ENCODE results near the gene IMMP2L. TPM values are rescaled to one million over a fixed set of nuclear protein-coding genes. Genes with fewer than 3 reads are reported as not detected.
A peak's percentile ranks its signal among the peaks of the same experiment; 100 is the strongest.
"Not testable (repeated sequence)": the region's sequence is repeated elsewhere in the genome, so short reads cannot be mapped to it uniquely, and the experiment has no call there.

Gene IMMP2L
- 10 to 100 TPM; 10.9 to 12.7 TPM for total RNA-seq

GRCh38 chr7:111561904-111562732 lies at the start of gene IMMP2L:
Gene IMMP2L (minus strand): TSS chr7:111562492.
- H3K4me3 Mint-ChIP-seq, result peak within 1 kb of the TSS; percentile 87
- DNase-seq (ENCODE audit: low spot score) (peak; percentile 91), ATAC-seq (peak; percentile 97 to 99)
- H3K36me3 Mint-ChIP-seq, result peaks cover 6% of the 10 kb centered on the region
- peaks cover 8 to 23% of the 10 kb centered on the region in 2 donors for H3K4me1 Mint-ChIP-seq (ENCODE audit: low read depth in 2 of 2)
- H3K27me3 Mint-ChIP-seq, result peaks cover 0 to 4% of the 10 kb centered on the region in 2 donors
- H3K27ac Mint-ChIP-seq, result peak within 1 kb of the TSS; percentile 46 to 78
- H3K9me3 Mint-ChIP-seq, result no peaks in the 10 kb centered on the region

- H3K4me3 Mint-ChIP-seq; H3K27ac Mint-ChIP-seq; H3K36me3 Mint-ChIP-seq; H3K4me1 Mint-ChIP-seq (ENCODE audit: low read depth in 2 of 2); ATAC-seq; H3K27me3 Mint-ChIP-seq; DNase-seq (ENCODE audit: low spot score); H3K9me3 Mint-ChIP-seq: not testable (repeated sequence)
Measured at GRCh38 chr7:111609483-111610254, 47.4 kb upstream of the IMMP2L start.

GRCh38 chr7:111607621-111608020 lies 45.3 kb upstream of the IMMP2L start:
- ATAC-seq (no peak), DNase-seq (ENCODE audit: low spot score) (no peak)
- no peaks in the 10 kb centered on the region for H3K36me3 Mint-ChIP-seq
- H3K9me3 Mint-ChIP-seq, result peaks cover 2% of the 10 kb centered on the region
- H3K4me1 Mint-ChIP-seq (ENCODE audit: low read depth in 2 of 2), result no peaks in the 10 kb centered on the region
- H3K27ac Mint-ChIP-seq, result no peak overlapping the region
- H3K27me3 Mint-ChIP-seq, result peaks cover 0 to 7% of the 10 kb centered on the region in 2 donors
- no peak overlapping the region for H3K4me3 Mint-ChIP-seq

- no peaks in the 10 kb centered on the region for H3K36me3 Mint-ChIP-seq
- H3K4me3 Mint-ChIP-seq, result no peak overlapping the region
- DNase-seq (ENCODE audit: low spot score), result no peak
- H3K27me3 Mint-ChIP-seq, result peaks cover 0 to 7% of the 10 kb centered on the region in 2 donors
- H3K27ac Mint-ChIP-seq, result no peak overlapping the region
- ATAC-seq, result no peak
- no peaks in the 10 kb centered on the region for H3K4me1 Mint-ChIP-seq (ENCODE audit: low read depth in 2 of 2)
- H3K9me3 Mint-ChIP-seq, result peaks cover 2% of the 10 kb centered on the region
Measured at GRCh38 chr7:111605246-111605645, 43.0 kb upstream of the IMMP2L start.

- Mint-ChIP-seq H3K4me1 (ENCODE audit: low read depth in 2 of 2) (no peaks in the 10 kb centered on the region), H3K4me3 (no peak overlapping the region), H3K9me3 (peaks cover 8% of the 10 kb centered on the region), H3K27ac (no peak overlapping the region), H3K36me3 (no peaks in the 10 kb centered on the region), H3K27me3 (peaks cover 0 to 7% of the 10 kb centered on the region in 2 donors)
- DNase-seq (ENCODE audit: low spot score) (no peak), ATAC-seq (no peak)
Measured at GRCh38 chr7:111600091-111600490, 37.8 kb upstream of the IMMP2L start.

- H3K9me3 Mint-ChIP-seq, result peaks cover 6% of the 10 kb centered on the region
- H3K27ac Mint-ChIP-seq, result no peak overlapping the region
- H3K27me3 Mint-ChIP-seq, result peaks cover 0 to 6% of the 10 kb centered on the region in 2 donors
- no peaks in the 10 kb centered on the region for H3K4me1 Mint-ChIP-seq (ENCODE audit: low read depth in 2 of 2)
- H3K4me3 Mint-ChIP-seq, result no peak overlapping the region
- ATAC-seq (no peak), DNase-seq (ENCODE audit: low spot score) (no peak)
- no peaks in the 10 kb centered on the region for H3K36me3 Mint-ChIP-seq
Measured at GRCh38 chr7:111595780-111596179, 33.5 kb upstream of the IMMP2L start.

- H3K4me3 Mint-ChIP-seq, result no peak overlapping the region
- no peaks in the 10 kb centered on the region for H3K4me1 Mint-ChIP-seq (ENCODE audit: low read depth in 2 of 2)
- H3K27ac Mint-ChIP-seq, result no peak overlapping the region
- H3K9me3 Mint-ChIP-seq, result peaks cover under 1% of the 10 kb centered on the region
- DNase-seq (ENCODE audit: low spot score) (no peak), ATAC-seq (no peak)
- no peaks in the 10 kb centered on the region for H3K36me3 Mint-ChIP-seq
- H3K27me3 Mint-ChIP-seq, result peaks cover 0 to under 1% of the 10 kb centered on the region in 2 donors
Measured at GRCh38 chr7:111594602-111595001, 32.3 kb upstream of the IMMP2L start.

- DNase-seq (ENCODE audit: low spot score) (no peak), ATAC-seq (no peak)
- no peaks in the 10 kb centered on the region for H3K4me1 Mint-ChIP-seq (ENCODE audit: low read depth in 2 of 2)
- H3K27me3 Mint-ChIP-seq, result no peaks in the 10 kb centered on the region
- no peak overlapping the region for H3K27ac Mint-ChIP-seq
- no peaks in the 10 kb centered on the region for H3K9me3 Mint-ChIP-seq
- no peak overlapping the region for H3K4me3 Mint-ChIP-seq
- no peaks in the 10 kb centered on the region for H3K36me3 Mint-ChIP-seq
Measured at GRCh38 chr7:111593343-111593742, 31.1 kb upstream of the IMMP2L start.

GRCh38 chr7:111588065-111588433 lies 25.8 kb upstream of the IMMP2L start:
- Mint-ChIP-seq H3K27me3 (peaks cover 0 to 5% of the 10 kb centered on the region in 2 donors), H3K4me3 (no peak overlapping the region), H3K9me3 (no peaks in the 10 kb centered on the region), H3K36me3 (no peaks in the 10 kb centered on the region), H3K4me1 (ENCODE audit: low read depth in 2 of 2) (no peaks in the 10 kb centered on the region), H3K27ac (no peak overlapping the region)
- no peak for DNase-seq (ENCODE audit: low spot score)
- ATAC-seq, result no peak

GRCh38 chr7:111587410-111588064 lies 25.2 kb upstream of the IMMP2L start:
- Mint-ChIP-seq H3K9me3 (peaks cover under 1% of the 10 kb centered on the region), H3K4me3 (no peak overlapping the region), H3K27ac (no peak overlapping the region), H3K27me3 (peaks cover 0 to 5% of the 10 kb centered on the region in 2 donors), H3K4me1 (ENCODE audit: low read depth in 2 of 2) (no peaks in the 10 kb centered on the region), H3K36me3 (no peaks in the 10 kb centered on the region)
- DNase-seq (ENCODE audit: low spot score), result no peak
- ATAC-seq, result no peak

GRCh38 chr7:111586711-111587409 lies 24.6 kb upstream of the IMMP2L start:
- Mint-ChIP-seq H3K27ac (no peak overlapping the region), H3K4me3 (no peak overlapping the region)

GRCh38 chr7:111581784-111582488 lies 19.6 kb upstream of the IMMP2L start:
- not testable (repeated sequence) for ATAC-seq; H3K4me3 Mint-ChIP-seq; DNase-seq (ENCODE audit: low spot score); H3K27ac Mint-ChIP-seq; H3K36me3 Mint-ChIP-seq; H3K4me1 Mint-ChIP-seq (ENCODE audit: low read depth in 2 of 2)
- Mint-ChIP-seq H3K27me3 (peaks cover 8 to 14% of the 10 kb centered on the region in 2 donors), H3K9me3 (peaks cover 12% of the 10 kb centered on the region)

More at GRCh38 chr7:111586711-111587409, 24.6 kb upstream of the IMMP2L start:
- no peak for ATAC-seq
- H3K36me3 Mint-ChIP-seq, result no peaks in the 10 kb centered on the region
- H3K4me1 Mint-ChIP-seq (ENCODE audit: low read depth in 2 of 2), result no peaks in the 10 kb centered on the region
- H3K9me3 Mint-ChIP-seq, result peaks cover 3% of the 10 kb centered on the region
- no peak for DNase-seq (ENCODE audit: low spot score)
- peaks cover 0 to 5% of the 10 kb centered on the region in 2 donors for H3K27me3 Mint-ChIP-seq

GRCh38 chr7:111581207-111581606 lies 18.9 kb upstream of the IMMP2L start:
- not testable (repeated sequence) for H3K4me1 Mint-ChIP-seq (ENCODE audit: low read depth in 2 of 2); ATAC-seq; DNase-seq (ENCODE audit: low spot score); H3K4me3 Mint-ChIP-seq; H3K27ac Mint-ChIP-seq; H3K36me3 Mint-ChIP-seq
- peaks cover 8 to 18% of the 10 kb centered on the region in 2 donors for H3K27me3 Mint-ChIP-seq
- peaks cover 12% of the 10 kb centered on the region for H3K9me3 Mint-ChIP-seq
